ENCODE results near the gene ITGAL. TPM values are rescaled to one million over a fixed set of nuclear protein-coding genes. Genes with fewer than 3 reads are reported as not detected.

ITGAL gene
- total and polyA plus RNA-seq, 2 of the 13 experiments (the other 11 are each of a cell fraction or from before 2014, with no cell fraction given): 0.86 to 1.2 TPM

DNA sequence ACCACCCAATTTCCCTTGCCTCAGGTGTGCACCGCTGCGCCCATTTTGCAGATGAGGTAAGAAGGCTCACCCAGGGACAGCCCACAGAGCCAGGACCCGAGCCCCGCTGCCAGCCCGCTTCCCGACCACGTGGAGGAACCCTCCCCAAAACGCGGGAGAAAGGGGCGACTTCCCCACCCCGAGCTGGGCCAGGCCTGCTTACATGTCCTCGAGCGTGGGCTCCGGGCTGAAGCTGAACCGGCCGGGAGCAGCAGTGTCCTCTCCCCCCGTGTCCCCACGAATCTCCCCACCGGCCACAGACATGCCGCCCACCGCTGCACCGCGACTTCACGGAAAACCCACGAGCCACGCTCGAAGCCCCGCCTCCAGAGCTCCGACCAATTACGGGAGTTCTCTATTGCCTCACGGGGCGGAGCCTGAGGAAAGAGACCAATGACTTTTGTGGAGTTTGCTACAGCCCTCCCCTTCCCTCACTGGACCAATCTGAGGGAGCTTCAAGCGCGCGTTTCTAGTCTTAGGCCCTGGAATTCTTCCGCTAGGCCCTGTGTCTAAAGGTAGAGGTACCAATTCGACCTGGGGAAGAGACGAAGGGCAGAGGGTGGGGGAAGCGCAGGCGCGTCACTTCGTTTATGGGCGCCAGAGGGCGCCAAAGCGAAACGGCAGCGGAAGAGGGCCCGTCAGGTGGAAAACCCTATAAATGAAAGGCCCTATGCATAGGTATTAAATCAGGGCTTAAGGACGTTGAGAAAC, 42.7 kb upstream of the ITGAL start, which contains the start of gene DCTPP1 (continued):
- TF ChIP-seq HMGXB3 (CRISPR knock-in tag; IDR thresholded peaks at IDR 0.05; ENCODE audit: borderline replicate concordance) (peak; percentile 95), NFE2 (CRISPR knock-in tag; IDR thresholded peaks at IDR 0.05) (no peak), ZFP36 (IDR thresholded peaks at IDR 0.05; ENCODE audit: borderline replicate concordance, low read depth, low read length, partially characterized antibody) (no peak), ZNF790 (CRISPR knock-in tag; IDR thresholded peaks at IDR 0.05; ENCODE audit: borderline replicate concordance) (peak; percentile 70; the same call in 1 of the 2 replicates), ZNF326 (CRISPR knock-in tag; IDR thresholded peaks at IDR 0.05; ENCODE audit: borderline replicate concordance) (no peak), NFIB (CRISPR knock-in tag; IDR thresholded peaks at IDR 0.05; ENCODE audit: borderline replicate concordance) (no peak; the same call in 1 of the 2 replicates), ZNF44 (CRISPR knock-in tag; IDR thresholded peaks at IDR 0.05) (no peak; the same call in 1 of the 2 replicates), RBFOX2 (IDR thresholded peaks at IDR 0.05; ENCODE audit: low read depth, low read length) (peak; percentile 82), MXD4 (CRISPR knock-in tag; IDR thresholded peaks at IDR 0.05) (peak; percentile 82), PTBP1 (IDR thresholded peaks at IDR 0.05; ENCODE audit: low read depth, low read length, poor library complexity, severe bottlenecking) (no peak), U2AF2 (IDR thresholded peaks at IDR 0.05; ENCODE audit: low read depth, low read length) (no peak), SAP130 (CRISPR knock-in tag; IDR thresholded peaks at IDR 0.05; ENCODE audit: low read depth) (peak; percentile 94), ZNF749 (CRISPR knock-in tag; IDR thresholded peaks at IDR 0.05; ENCODE audit: borderline replicate concordance) (peak; percentile 30), ZNF678 (CRISPR knock-in tag; IDR thresholded peaks at IDR 0.05) (peak; percentile 88; the same call in 1 of the 2 replicates), ZNF431 (CRISPR knock-in tag; IDR thresholded peaks at IDR 0.05; ENCODE audit: borderline replicate concordance, low read depth) (no peak), ATF7-NPFF (CRISPR knock-in tag; IDR thresholded peaks at IDR 0.05; ENCODE audit: low read depth) (peak; percentile 74; the same call in 1 of the 2 replicates), GATAD1 (CRISPR knock-in tag; IDR thresholded peaks at IDR 0.05) (peak; percentile 81), GLI4 (CRISPR knock-in tag; IDR thresholded peaks at IDR 0.05; ENCODE audit: borderline replicate concordance) (peak; percentile 11; the same call in 1 of the 2 replicates)
- TF ChIP-seq, protein P1, sequence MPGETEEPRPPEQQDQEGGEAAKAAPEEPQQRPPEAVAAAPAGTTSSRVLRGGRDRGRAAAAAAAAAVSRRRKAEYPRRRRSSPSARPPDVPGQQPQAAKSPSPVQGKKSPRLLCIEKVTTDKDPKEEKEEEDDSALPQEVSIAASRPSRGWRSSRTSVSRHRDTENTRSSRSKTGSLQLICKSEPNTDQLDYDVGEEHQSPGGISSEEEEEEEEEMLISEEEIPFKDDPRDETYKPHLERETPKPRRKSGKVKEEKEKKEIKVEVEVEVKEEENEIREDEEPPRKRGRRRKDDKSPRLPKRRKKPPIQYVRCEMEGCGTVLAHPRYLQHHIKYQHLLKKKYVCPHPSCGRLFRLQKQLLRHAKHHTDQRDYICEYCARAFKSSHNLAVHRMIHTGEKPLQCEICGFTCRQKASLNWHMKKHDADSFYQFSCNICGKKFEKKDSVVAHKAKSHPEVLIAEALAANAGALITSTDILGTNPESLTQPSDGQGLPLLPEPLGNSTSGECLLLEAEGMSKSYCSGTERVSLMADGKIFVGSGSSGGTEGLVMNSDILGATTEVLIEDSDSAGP (CRISPR knock-in tag; IDR thresholded peaks at IDR 0.05; ENCODE audit: borderline replicate concordance): peak; percentile 87; the same call in 1 of the 2 replicates
- TF ChIP-seq, protein P2, sequence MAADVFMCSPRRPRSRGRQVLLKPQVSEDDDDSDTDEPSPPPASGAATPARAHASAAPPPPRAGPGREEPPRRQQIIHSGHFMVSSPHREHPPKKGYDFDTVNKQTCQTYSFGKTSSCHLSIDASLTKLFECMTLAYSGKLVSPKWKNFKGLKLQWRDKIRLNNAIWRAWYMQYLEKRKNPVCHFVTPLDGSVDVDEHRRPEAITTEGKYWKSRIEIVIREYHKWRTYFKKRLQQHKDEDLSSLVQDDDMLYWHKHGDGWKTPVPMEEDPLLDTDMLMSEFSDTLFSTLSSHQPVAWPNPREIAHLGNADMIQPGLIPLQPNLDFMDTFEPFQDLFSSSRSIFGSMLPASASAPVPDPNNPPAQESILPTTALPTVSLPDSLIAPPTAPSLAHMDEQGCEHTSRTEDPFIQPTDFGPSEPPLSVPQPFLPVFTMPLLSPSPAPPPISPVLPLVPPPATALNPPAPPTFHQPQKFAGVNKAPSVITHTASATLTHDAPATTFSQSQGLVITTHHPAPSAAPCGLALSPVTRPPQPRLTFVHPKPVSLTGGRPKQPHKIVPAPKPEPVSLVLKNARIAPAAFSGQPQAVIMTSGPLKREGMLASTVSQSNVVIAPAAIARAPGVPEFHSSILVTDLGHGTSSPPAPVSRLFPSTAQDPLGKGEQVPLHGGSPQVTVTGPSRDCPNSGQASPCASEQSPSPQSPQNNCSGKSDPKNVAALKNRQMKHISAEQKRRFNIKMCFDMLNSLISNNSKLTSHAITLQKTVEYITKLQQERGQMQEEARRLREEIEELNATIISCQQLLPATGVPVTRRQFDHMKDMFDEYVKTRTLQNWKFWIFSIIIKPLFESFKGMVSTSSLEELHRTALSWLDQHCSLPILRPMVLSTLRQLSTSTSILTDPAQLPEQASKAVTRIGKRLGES (CRISPR knock-in tag; IDR thresholded peaks at IDR 0.05; ENCODE audit: borderline replicate concordance): peak; percentile 52; the same call in 1 of the 2 replicates
